HL-60 (cell line): ENCODE results near the gene RHBDL3.

Experiments used
- POLR2AphosphoS5 ChIP-seq: IDR thresholded peaks from 2 replicates; pipeline ENCODE4 v1.6.1; 2012; ENCODE audit warnings: low read depth
- REST ChIP-seq: IDR thresholded peaks from 2 replicates; pipeline ENCODE4 v1.6.1; 2012; ENCODE audit warnings: low read depth; ENCODE audit not compliant: insufficient replicate concordance
- TF ChIP-seq, protein P1 (sequence below): IDR thresholded peaks from one replicate; pipeline ENCODE4 v1.5.1; 2011; ENCODE audit warnings: low read length, control low read depth, inconsistent platforms; ENCODE audit not compliant: insufficient read depth

GRCh38 chr17:32267690-32268205, 2.1 kb downstream of the RHBDL3 start:
- TF ChIP-seq, protein P1, sequence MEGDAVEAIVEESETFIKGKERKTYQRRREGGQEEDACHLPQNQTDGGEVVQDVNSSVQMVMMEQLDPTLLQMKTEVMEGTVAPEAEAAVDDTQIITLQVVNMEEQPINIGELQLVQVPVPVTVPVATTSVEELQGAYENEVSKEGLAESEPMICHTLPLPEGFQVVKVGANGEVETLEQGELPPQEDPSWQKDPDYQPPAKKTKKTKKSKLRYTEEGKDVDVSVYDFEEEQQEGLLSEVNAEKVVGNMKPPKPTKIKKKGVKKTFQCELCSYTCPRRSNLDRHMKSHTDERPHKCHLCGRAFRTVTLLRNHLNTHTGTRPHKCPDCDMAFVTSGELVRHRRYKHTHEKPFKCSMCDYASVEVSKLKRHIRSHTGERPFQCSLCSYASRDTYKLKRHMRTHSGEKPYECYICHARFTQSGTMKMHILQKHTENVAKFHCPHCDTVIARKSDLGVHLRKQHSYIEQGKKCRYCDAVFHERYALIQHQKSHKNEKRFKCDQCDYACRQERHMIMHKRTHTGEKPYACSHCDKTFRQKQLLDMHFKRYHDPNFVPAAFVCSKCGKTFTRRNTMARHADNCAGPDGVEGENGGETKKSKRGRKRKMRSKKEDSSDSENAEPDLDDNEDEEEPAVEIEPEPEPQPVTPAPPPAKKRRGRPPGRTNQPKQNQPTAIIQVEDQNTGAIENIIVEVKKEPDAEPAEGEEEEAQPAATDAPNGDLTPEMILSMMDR = no peak
- TF ChIP-seq POLR2AphosphoS5 (no peak), REST (no peak)
